K562 (cell line): Measurements from ENCODE around the gene PIP5K1B. TPM values are rescaled to one million over a fixed set of nuclear protein-coding genes. Genes with fewer than 3 reads are reported as not detected.

ENCODE experiments used
- ATAC-seq: fragments of 200-7000 bp; cut with Tn5 transposase; 3 replicates; pipeline ENCODE4 v1.9.1; 2020; ENCODE audit warnings: moderate library complexity
- BruUV-seq: library from RNA; stranded (reverse); fragments of 400-500 nt; replicated peaks from 2 replicates; lab custom pipeline; 2021; lab: Mats Ljungman, UMichigan
- CTCF ChIA-PET: fragments of 300-600 bp; formaldehyde crosslinking; extraction: SDS; loops from one replicate; lab custom pipeline; 2021; ENCODE audit warnings: low intra/inter-chr PET ratio; lab: Yijun Ruan, JAX
- POLR2A ChIA-PET: fragments of 300-600, 350-650 bp; sonication (Branson Sonifier 250); formaldehyde crosslinking; extraction: SDS; loops from one replicate; lab custom pipeline; 2021; ENCODE audit warnings: antibody characterized with exemption, inconsistent platforms; lab: Yijun Ruan, JAX
- DNase-seq, 4 experiments: peaks; one replicate each; pipeline versions ENCODE4 v3.0.0 to v3.0.0-alpha.2; 2011 to 2018; ENCODE audit warnings: low spot score in 3 of 4, mixed read lengths in 3 of 4; ENCODE audit errors: extremely low read depth in 1 of 4
- FAIRE-seq: peaks from 2 replicates; lab custom pipeline; 2011; peaks lifted over from hg19 to GRCh38; lab: Jason Lieb, UNC
- H2AFZ ChIP-seq: 2 replicates; pipeline ENCODE4 v1.6.0; 2011; ENCODE audit warnings: low read depth, low read length, control low read depth, inconsistent platforms
- H3K27ac ChIP-seq: fragments of 200-600 bp; 3 replicates; pipeline ENCODE4 v1.8.0; 2011; ENCODE audit warnings: low read depth, mild to moderate bottlenecking, control low read depth, inconsistent platforms, low read length, moderate library complexity, mixed read lengths; ENCODE audit errors: extremely low read depth
- H3K27me3 ChIP-seq, 2 experiments: fragments of 300-600 bp in 1 of 2; 2 replicates in 1 of 2; 3 replicates in 1 of 2; pipeline versions ENCODE4 v1.6.0 to v1.8.0; 2011; ENCODE audit warnings: inconsistent platforms in 2 of 2, low read length in 2 of 2, mild to moderate bottlenecking in 1 of 2, mixed read lengths in 1 of 2, moderate library complexity in 1 of 2; ENCODE audit not compliant: control insufficient read depth in 2 of 2, insufficient read depth in 2 of 2
- H3K36me3 ChIP-seq: fragments of 300-600 bp; 3 replicates; pipeline ENCODE4 v1.8.0; 2011; ENCODE audit warnings: mild to moderate bottlenecking, low read length, inconsistent platforms; ENCODE audit not compliant: control insufficient read depth, insufficient read depth
- H3K4me1 ChIP-seq, 2 experiments: fragments of 200-600 bp in 1 of 2; replicated peaks in 1 of 2; 2 replicates in 1 of 2; 3 replicates in 1 of 2; pipeline versions ENCODE4 v1.5.1 to v1.8.0; 2011; ENCODE audit warnings: inconsistent platforms in 2 of 2, low read length in 2 of 2, mild to moderate bottlenecking in 1 of 2, mixed read lengths in 1 of 2, moderate library complexity in 1 of 2; ENCODE audit not compliant: control insufficient read depth in 2 of 2, insufficient read depth in 2 of 2
- H3K4me2 ChIP-seq: 2 replicates; pipeline ENCODE4 v1.6.1; 2011; ENCODE audit warnings: low read length, control low read depth, inconsistent platforms, mixed read lengths; ENCODE audit not compliant: insufficient read depth
- H3K4me3 ChIP-seq: fragments of 200-600 bp; sonication (generic), shearing (Covaris generic); 2 replicates; pipeline ENCODE4 v1.5.1; 2016; ENCODE audit warnings: control low read depth, inconsistent platforms
- H3K79me2 ChIP-seq: fragments of 200-600 bp; 3 replicates; pipeline ENCODE4 v1.8.0; 2011; ENCODE audit warnings: low read length, inconsistent platforms; ENCODE audit not compliant: control insufficient read depth, insufficient read depth
- H3K9ac ChIP-seq, 2 experiments: 2 replicates each; pipeline versions ENCODE4 v1.6.0 to v1.6.1; 2011; ENCODE audit warnings: low read depth in 2 of 2, low read length in 2 of 2, control low read depth in 1 of 2, inconsistent platforms in 1 of 2, mild to moderate bottlenecking in 1 of 2, mixed read lengths in 1 of 2; ENCODE audit not compliant: insufficient read depth in 1 of 2
- H3K9me1 ChIP-seq: one replicate; pipeline ENCODE4 v1.6.0; 2011; ENCODE audit warnings: inconsistent platforms, mild to moderate bottlenecking, low read length, moderate library complexity; ENCODE audit not compliant: control insufficient read depth, insufficient read depth
- H3K9me3 ChIP-seq: replicated peaks from 2 replicates; pipeline ENCODE4 v1.5.1; 2011; ENCODE audit warnings: low read depth, low read length, inconsistent platforms; ENCODE audit not compliant: control insufficient read depth, insufficient read depth
- H4K20me1 ChIP-seq: replicated peaks from 2 replicates; pipeline ENCODE4 v1.6.1; 2011; ENCODE audit warnings: low read length, inconsistent platforms, mixed read lengths; ENCODE audit not compliant: control insufficient read depth, insufficient read depth
- ARNT ChIP-seq, 2 experiments: fragments of 450-650 bp; IDR thresholded peaks; 2 replicates each; pipeline ENCODE4 v1.6.1; 2016; ENCODE audit warnings: mild to moderate bottlenecking in 1 of 2
- CREB5 ChIP-seq: fragments of 250-450 bp; sonication (Bioruptor Pico); IDR thresholded peaks from 2 replicates; pipeline ENCODE4 v1.5.0; 2020; ENCODE audit warnings: mild to moderate bottlenecking
- ILK ChIP-seq: fragments of 450-650 bp; IDR thresholded peaks from 2 replicates; pipeline ENCODE4 v1.6.1; 2016; ENCODE audit warnings: missing genetic modification characterization, low read depth, mild to moderate bottlenecking, missing compliant biosample characterization, moderate library complexity, borderline replicate concordance
- JUNB ChIP-seq: fragments of 450-650 bp; formaldehyde crosslinking; conservative IDR thresholded peaks from 2 replicates; pipeline ENCODE4 v1.4.0; 2020; ENCODE audit warnings: mild to moderate bottlenecking
- JUND ChIP-seq, 2 experiments: IDR thresholded peaks; 2 replicates in 1 of 2; 3 replicates in 1 of 2; pipeline ENCODE4 v1.6.1; 2011; ENCODE audit warnings: borderline replicate concordance in 2 of 2, low read depth in 2 of 2, low read length in 2 of 2, improper control_type of control experiment in 1 of 2, missing biosample characterization in 1 of 2, missing genetic modification characterization in 1 of 2, missing genetic modification reagents in 1 of 2
- KLF10 ChIP-seq: fragments of 250-450 bp; sonication (Bioruptor Pico); IDR thresholded peaks from 2 replicates; pipeline ENCODE4 v1.6.1; 2021; ENCODE audit warnings: matching md5 sums
- MAZ ChIP-seq, 2 experiments: fragments of 450-650 bp in 1 of 2; sonication (generic) in 1 of 2; formaldehyde crosslinking; IDR thresholded peaks in 1 of 2; conservative IDR thresholded peaks in 1 of 2; 2 replicates each; pipeline versions ENCODE4 v1.4.0 to v1.5.0; 2020; ENCODE audit warnings: mild to moderate bottlenecking in 1 of 2, missing genetic modification reagents in 1 of 2
- MTF1 ChIP-seq: fragments of 250-450 bp; sonication (Bioruptor Pico); IDR thresholded peaks from 2 replicates; pipeline ENCODE4 v1.9.0; 2021; ENCODE audit warnings: moderate library complexity, mild to moderate bottlenecking, inconsistent platforms, borderline replicate concordance
- ZNF121 ChIP-seq: sonication (generic); formaldehyde crosslinking; conservative IDR thresholded peaks from 2 replicates; pipeline ENCODE4 v1.8.0; 2022; ENCODE audit warnings: missing genetic modification reagents
- WGBS: fragments of 100-300 bp; shearing (Covaris generic); methylation state at CpG from one replicate; pipeline ENCODE4 v1.1.6; 2016; ENCODE audit warnings: low coverage, mixed read lengths; ENCODE audit not compliant: insufficient coverage; ENCODE audit errors: missing lambda C conversion rate; 5-methylcytosine and 5-hydroxymethylcytosine counted together
- in situ Hi-C: fragments of 300-500 bp; cut with MboI; formaldehyde crosslinking; loops from 4 replicates; pipeline ENCODE4 v1.15.0; 2018; ENCODE audit warnings: inconsistent platforms, mixed read lengths
- intact Hi-C: fragments of 100-400 bp; cut with micrococcal nuclease; formaldehyde crosslinking; loops from 2 replicates; pipeline ENCODE4 v1.14.2; 2022
- polyA plus RNA-seq, 8 experiments: library from polyadenylated mRNA; depleted of rRNA in 4 of 8; stranded (reverse) in 5 of 8; unstranded in 3 of 8; fragments of >200 nt; fragmentation: Nextera tagmentation in 2 of 8; fragmentation: Illumina TruSeq in 1 of 8; extraction: Ambion mirVana in 2 of 8; extraction: Trizol in 1 of 8; gene quantifications; 2 replicates each; pipeline versions ENCODE4 v1.2.1 to v1.2.3, GENCODE V29; 2011 to 2014; ENCODE audit warnings: inconsistent platforms in 1 of 8, missing spikeins in 1 of 8
- total RNA-seq, 7 experiments: library from RNA; depleted of rRNA in 6 of 7; stranded (reverse); fragments of >200 nt in 6 of 7; fragmentation: Illumina TruSeq in 2 of 7; extraction: Trizol in 2 of 7; gene quantifications; 2 replicates each; pipeline versions ENCODE4 v1.2.1 to v1.2.3, GENCODE V29; 2011 to 2021; ENCODE audit warnings: low replicate concordance in 1 of 7

The PIP5K1B gene
- total and polyA plus RNA-seq, 9 of the 15 experiments (the other 6 are each of a cell fraction or from before 2014, with no cell fraction given) = 3.1 to 12.9 (median 7.4) TPM

GRCh38 chr9:68709291-68710110 lies 4.5 kb downstream of the PIP5K1B start:
- no peaks in the 10 kb centered on the region for H3K9me3 ChIP-seq
- H3K27me3 ChIP-seq = no peaks in the 10 kb centered on the region
- H3K36me3 ChIP-seq = no peaks in the 10 kb centered on the region; the same call in 2 of the 3 replicates
- peaks cover 66% of the 10 kb centered on the region for H3K79me2 ChIP-seq
- ATAC-seq = no peak
- no peak for FAIRE-seq
- ChIA-PET POLR2A (interaction anchor here (0.9 to 1.5 kb wide), 2 partner anchors 9 to 11 kb away, joined by 4 read pairs; no protein-coding TSS in a partner anchor), CTCF (no interaction called here)
- no peak overlapping the region for H3K4me2 ChIP-seq
- peaks cover 11 to 12% of the 10 kb centered on the region in 2 experiments for H3K4me1 ChIP-seq
- H4K20me1 ChIP-seq = no peaks in the 10 kb centered on the region
- TF ChIP-seq ZNF121 (CRISPR knock-in tag) = 0 out of 2 replicates have a peak, but pooled peaks have one; percentile 26
- TF ChIP-seq MTF1 (CRISPR knock-in tag) = no peak
- no peak overlapping the region for H3K27ac ChIP-seq
- WGBS = 98% methylated on average over 6 of the region's 8 CpGs
- no peak overlapping the region for H3K9ac ChIP-seq
- no peak for DNase-seq
- BruUV-seq = no TSS peak
- in situ Hi-C loops (no loop called here), intact Hi-C loops (loop anchor here (5.0 kb wide), 4 partner anchors 43 to 318 kb away; no protein-coding TSS in a partner anchor)
- no peaks in the 10 kb centered on the region for H3K9me1 ChIP-seq
- H2AFZ ChIP-seq = no peak overlapping the region
- no peak overlapping the region for H3K4me3 ChIP-seq

- H3K27me3 ChIP-seq = no peaks in the 10 kb centered on the region
- CTCF ChIA-PET = no interaction called here
These were observed 5.1 kb downstream of the PIP5K1B start for GRCh38 chr9:68710111-68710471.

More at GRCh38 chr9:68710111-68710471, 5.1 kb downstream of the PIP5K1B start:
- no peaks in the 10 kb centered on the region for H3K9me1 ChIP-seq
- H4K20me1 ChIP-seq = no peaks in the 10 kb centered on the region
- intact Hi-C loops = no loop called here
- H3K9ac ChIP-seq = no peak overlapping the region
- in situ Hi-C loops = no loop called here
- 40% methylated on average over 1 of the region's 1 CpG for WGBS
- BruUV-seq = no TSS peak
- peaks cover 66% of the 10 kb centered on the region for H3K79me2 ChIP-seq
- peaks cover 6 to 11% of the 10 kb centered on the region in 2 experiments; a peak in 4 of 5 replicates for H3K4me1 ChIP-seq
- H3K4me2 ChIP-seq = no peak overlapping the region
- TF ChIP-seq MAZ (CRISPR knock-in tag; conservative IDR thresholded peaks at IDR 0.05 in 1 of 2, IDR thresholded peaks at IDR 0.05 in 1 of 2) (no peak), JUND (IDR thresholded peaks at IDR 0.05; ENCODE audit: borderline replicate concordance, low read depth, low read length) (no peak), JUND (tag; IDR thresholded peaks at IDR 0.05; ENCODE audit: borderline replicate concordance, low read depth, low read length) (no peak), CREB5 (CRISPR knock-in tag) (no peak), KLF10 (CRISPR knock-in tag) (no peak), JUNB (no peak), ILK (tag) (no peak), ARNT (IDR thresholded peaks at IDR 0.05) (no peak)
- TF ChIP-seq, all 486 proteins: peak for 0
- H3K4me3 ChIP-seq = no peak overlapping the region
- ATAC-seq (no peak), FAIRE-seq (no peak), DNase-seq (no peak)
- H3K9me3 ChIP-seq = no peaks in the 10 kb centered on the region
- H3K27ac ChIP-seq = no peak overlapping the region
- H2AFZ ChIP-seq = no peak overlapping the region
- POLR2A ChIA-PET = interaction anchor here (0.9 to 1.5 kb wide), 2 partner anchors 9 to 10 kb away, joined by 4 read pairs; no protein-coding TSS in a partner anchor
- no peaks in the 10 kb centered on the region; the same call in 2 of the 3 replicates for H3K36me3 ChIP-seq
